GM23338 (cell line): Measurements from ENCODE around the gene MIGA1.

ENCODE experiments used
- EZH2 ChIP-seq: fragments of 200-600 bp; sonication (generic); IDR thresholded peaks from one replicate; pipeline ENCODE4 v1.8.0; 2017; ENCODE audit warnings: antibody characterized with exemption, mild to moderate bottlenecking, low read depth; ENCODE audit not compliant: unreplicated experiment
- EZH2phosphoT487 ChIP-seq: fragments of 200-600 bp; sonication (generic); IDR thresholded peaks from one replicate; pipeline ENCODE4 v1.8.1; 2018; ENCODE audit warnings: antibody characterized with exemption; ENCODE audit not compliant: unreplicated experiment
- POLR2AphosphoS5 ChIP-seq: IDR thresholded peaks from 2 replicates; pipeline ENCODE4 v1.6.1; 2016; ENCODE audit warnings: antibody characterized with exemption, low read depth
- TF ChIP-seq, protein P1 (sequence below), 2 experiments: fragments of 200-600 bp in 1 of 2; sonication (generic) in 1 of 2; conservative IDR thresholded peaks; 2 replicates each; pipeline versions ENCODE4 v1.5.1 to v1.6.1; 2016 to 2017; ENCODE audit warnings: antibody characterized with exemption in 2 of 2, low read depth in 2 of 2, mild to moderate bottlenecking in 2 of 2, moderate library complexity in 1 of 2

DNA sequence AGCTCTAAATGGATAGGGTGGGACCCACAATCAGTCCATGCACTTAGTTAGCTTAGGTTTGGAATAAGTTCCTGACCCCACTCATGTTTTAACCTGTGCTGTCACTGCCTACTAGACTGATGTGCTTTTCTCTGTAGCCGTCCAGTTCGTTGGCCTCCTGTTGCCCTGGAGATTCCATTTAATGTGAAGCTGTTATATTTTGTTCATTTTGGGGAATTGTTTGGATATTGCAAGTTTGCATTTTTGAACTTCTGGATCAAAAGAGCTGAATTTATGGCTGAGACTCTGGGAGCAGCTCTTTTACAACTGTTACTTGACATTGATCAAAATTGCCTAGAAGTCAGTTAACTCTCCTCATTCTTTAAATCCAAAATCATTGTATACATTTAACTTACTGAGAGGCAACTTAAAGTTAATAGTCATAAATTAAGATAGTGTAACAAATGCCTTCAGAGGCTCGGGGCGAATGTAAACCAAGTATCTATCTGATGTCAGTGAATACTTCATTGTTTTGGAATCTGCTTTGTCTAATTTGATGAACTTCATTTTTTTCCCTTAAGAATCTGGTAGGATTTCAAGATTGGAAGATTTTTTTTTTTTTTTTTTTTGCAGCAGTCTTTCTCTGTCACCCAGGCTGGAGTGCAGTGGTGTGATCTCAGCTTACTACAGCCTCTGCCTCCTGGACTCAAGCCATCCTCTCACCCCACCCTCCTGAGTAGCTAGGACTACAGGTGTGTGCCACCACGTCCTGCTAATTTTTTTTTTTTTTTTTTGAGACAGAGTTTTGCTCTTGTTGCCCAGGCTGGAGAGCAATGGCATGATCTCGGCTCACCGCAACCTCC lies 38.1 kb downstream of the MIGA1 start:
- no peak for TF ChIP-seq POLR2AphosphoS5
- TF ChIP-seq, protein P1, sequence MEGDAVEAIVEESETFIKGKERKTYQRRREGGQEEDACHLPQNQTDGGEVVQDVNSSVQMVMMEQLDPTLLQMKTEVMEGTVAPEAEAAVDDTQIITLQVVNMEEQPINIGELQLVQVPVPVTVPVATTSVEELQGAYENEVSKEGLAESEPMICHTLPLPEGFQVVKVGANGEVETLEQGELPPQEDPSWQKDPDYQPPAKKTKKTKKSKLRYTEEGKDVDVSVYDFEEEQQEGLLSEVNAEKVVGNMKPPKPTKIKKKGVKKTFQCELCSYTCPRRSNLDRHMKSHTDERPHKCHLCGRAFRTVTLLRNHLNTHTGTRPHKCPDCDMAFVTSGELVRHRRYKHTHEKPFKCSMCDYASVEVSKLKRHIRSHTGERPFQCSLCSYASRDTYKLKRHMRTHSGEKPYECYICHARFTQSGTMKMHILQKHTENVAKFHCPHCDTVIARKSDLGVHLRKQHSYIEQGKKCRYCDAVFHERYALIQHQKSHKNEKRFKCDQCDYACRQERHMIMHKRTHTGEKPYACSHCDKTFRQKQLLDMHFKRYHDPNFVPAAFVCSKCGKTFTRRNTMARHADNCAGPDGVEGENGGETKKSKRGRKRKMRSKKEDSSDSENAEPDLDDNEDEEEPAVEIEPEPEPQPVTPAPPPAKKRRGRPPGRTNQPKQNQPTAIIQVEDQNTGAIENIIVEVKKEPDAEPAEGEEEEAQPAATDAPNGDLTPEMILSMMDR (conservative IDR thresholded peaks at IDR 0.05; ENCODE audit: low read depth in 2 of 2), result no peak
- TF ChIP-seq EZH2phosphoT487, result no peak
- TF ChIP-seq EZH2, result no peak
